VCaP (cell line): ENCODE results near the gene ABCF3.

Experiments
- H3K27ac ChIP-seq: fragments of 450-650 bp; 2 replicates; pipeline ENCODE4 v1.5.1; 2017
- CTCF ChIP-seq: fragments of 450-650 bp; conservative IDR thresholded peaks from 2 replicates; pipeline ENCODE4 v1.5.1; 2017; ENCODE audit warnings: mild to moderate bottlenecking, moderate library complexity

Gene ABCF3

GRCh38 chr3:184192889-184193288, 6.9 kb downstream of the ABCF3 start:
- no peak for TF ChIP-seq CTCF
- no peak overlapping the region for H3K27ac ChIP-seq

- no peak overlapping the region for H3K27ac ChIP-seq
These were observed 8.1 kb downstream of the ABCF3 start for GRCh38 chr3:184193991-184194539.

GRCh38 chr3:184196536-184196935, 10.5 kb downstream of the ABCF3 start:
- no peak overlapping the region for H3K27ac ChIP-seq
- no peak for TF ChIP-seq CTCF

More at GRCh38 chr3:184193991-184194539, 8.1 kb downstream of the ABCF3 start:
- no peak for TF ChIP-seq CTCF

GRCh38 chr3:184198509-184198908, 12.5 kb downstream of the ABCF3 start:
- no peak overlapping the region for H3K27ac ChIP-seq
- no peak for TF ChIP-seq CTCF

- H3K27ac ChIP-seq: no peak overlapping the region
- no peak for TF ChIP-seq CTCF
These were observed 14.8 kb downstream of the ABCF3 start for GRCh38 chr3:184200825-184201224.

- no peak overlapping the region for H3K27ac ChIP-seq
- no peak for TF ChIP-seq CTCF
These were observed 17.5 kb downstream of the ABCF3 start for GRCh38 chr3:184203526-184203925.

- no peak for TF ChIP-seq CTCF
- H3K27ac ChIP-seq: no peak overlapping the region
These were observed 23.3 kb downstream of the ABCF3 start for GRCh38 chr3:184209146-184209923.
